Measurements from ENCODE around the gene UGT1A9. TPM values are rescaled to one million over a fixed set of nuclear protein-coding genes. Genes with fewer than 3 reads are reported as not detected.
"Not testable (repeated sequence)": the region's sequence is repeated elsewhere in the genome, so short reads cannot be mapped to it uniquely, and the experiment has no call there.

The UGT1A9 gene
- total RNA-seq (not detected), polyA plus RNA-seq (not detected)
- long read RNA-seq, donor 1, result 0 reads
- long read RNA-seq, donor 2, result 0 reads

DNA sequence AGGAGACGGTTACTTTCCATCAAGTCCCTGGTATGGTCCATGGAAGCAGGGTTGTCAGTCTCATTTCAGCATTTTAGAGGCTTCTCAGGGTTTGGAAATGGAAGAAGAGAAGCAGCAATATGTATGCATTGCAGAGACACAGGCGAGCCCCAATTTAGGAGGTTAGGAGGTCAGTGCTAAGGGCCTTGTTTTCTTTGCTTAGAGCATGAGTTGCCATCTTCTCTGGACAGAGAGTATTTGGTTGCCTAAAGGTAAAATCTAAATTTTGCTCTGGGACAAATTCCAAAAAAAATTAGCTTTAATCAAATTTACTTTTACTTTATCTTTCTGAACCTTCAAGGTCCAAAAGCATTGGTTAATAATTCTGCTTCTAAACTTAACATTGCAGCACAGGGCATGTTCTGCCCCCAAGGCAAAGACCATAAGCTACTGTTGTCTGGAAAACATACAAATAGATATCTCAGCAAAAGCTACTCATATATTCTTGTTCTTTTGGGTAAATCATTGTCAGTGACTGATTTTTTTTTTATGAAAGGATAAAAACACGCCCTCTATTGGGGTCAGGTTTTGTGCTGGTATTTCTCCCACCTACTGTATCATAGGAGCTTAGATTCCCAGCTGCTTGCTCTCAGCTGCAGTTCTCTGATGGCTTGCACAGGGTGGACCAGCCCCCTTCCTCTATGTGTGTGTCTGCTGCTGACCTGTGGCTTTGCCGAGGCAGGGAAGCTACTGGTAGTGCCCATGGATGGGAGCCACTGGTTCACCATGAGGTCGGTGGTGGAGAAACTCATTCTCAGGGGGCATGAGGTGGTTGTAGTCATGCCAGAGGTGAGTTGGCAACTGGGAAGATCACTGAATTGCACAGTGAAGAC, at the start of gene UGT1A9:
Gene UGT1A9, plus strand, starts transcription at position 609 of the 872 bp plus-strand sequence. Its CDS starts 37 bp downstream, at position 646.
- Histone ChIP-seq H3K36me3 (ENCODE audit: insufficient read depth in 1 of 2, low read depth in 1 of 2) (no peaks in the 10 kb centered on the region), H3K9me3 (no peaks in the 10 kb centered on the region), H3K27me3 (ENCODE audit: insufficient read depth in 3 of 3, low read length in 2 of 3) (no peaks in the 10 kb centered on the region), H3K4me3 (no peak within 1 kb of the TSS), H3K27ac (no peak within 1 kb of the TSS), H3K4me1 (no peaks in the 10 kb centered on the region)
- intact Hi-C loops (cut with DNase I), result no loop called here
- TF ChIP-seq, protein P1, sequence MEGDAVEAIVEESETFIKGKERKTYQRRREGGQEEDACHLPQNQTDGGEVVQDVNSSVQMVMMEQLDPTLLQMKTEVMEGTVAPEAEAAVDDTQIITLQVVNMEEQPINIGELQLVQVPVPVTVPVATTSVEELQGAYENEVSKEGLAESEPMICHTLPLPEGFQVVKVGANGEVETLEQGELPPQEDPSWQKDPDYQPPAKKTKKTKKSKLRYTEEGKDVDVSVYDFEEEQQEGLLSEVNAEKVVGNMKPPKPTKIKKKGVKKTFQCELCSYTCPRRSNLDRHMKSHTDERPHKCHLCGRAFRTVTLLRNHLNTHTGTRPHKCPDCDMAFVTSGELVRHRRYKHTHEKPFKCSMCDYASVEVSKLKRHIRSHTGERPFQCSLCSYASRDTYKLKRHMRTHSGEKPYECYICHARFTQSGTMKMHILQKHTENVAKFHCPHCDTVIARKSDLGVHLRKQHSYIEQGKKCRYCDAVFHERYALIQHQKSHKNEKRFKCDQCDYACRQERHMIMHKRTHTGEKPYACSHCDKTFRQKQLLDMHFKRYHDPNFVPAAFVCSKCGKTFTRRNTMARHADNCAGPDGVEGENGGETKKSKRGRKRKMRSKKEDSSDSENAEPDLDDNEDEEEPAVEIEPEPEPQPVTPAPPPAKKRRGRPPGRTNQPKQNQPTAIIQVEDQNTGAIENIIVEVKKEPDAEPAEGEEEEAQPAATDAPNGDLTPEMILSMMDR (IDR thresholded peaks at IDR 0.05), result no peak
- ATAC-seq (no peak), DNase-seq (no peak)
- WGBS, 3 donors, result 73 to 84% (median 84%) methylated on average over 5 of the region's 5 CpGs

DNA sequence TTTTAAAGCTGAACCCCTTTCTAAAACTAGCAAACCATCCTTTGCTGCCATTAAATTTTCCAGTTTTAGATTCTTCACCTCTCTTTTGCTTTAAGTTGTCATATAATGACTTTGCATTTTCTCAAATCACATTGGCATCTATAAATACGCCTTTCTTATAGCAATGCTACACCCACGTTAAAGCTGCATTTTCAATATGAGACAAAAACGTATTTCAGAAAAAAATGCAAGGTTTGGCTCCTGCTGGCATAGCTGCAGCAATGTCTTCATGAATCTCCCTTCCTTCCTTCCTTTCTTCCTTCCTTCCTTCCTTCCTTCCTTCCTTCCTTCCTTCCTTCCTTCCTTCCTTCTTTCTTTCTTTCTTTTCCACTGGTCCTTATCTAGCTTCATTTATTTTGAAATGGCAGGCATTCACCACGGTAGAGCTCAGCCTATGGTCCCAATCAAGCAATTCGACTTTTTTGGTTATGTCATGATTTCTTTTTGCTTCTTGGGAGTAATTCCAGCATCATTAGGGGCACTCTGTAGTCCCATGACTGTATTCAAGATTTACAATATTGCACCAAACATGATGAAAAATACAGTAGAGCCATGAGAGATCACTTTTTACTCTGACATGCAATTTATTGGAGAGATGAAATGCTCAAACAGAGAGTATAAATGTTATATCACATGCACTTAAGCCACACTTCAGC, 44.2 kb upstream of the UGT1A9 start:
- no peak overlapping the region for H3K27ac ChIP-seq
- 57 to 66% (median 61%) methylated on average over 5 of the region's 5 CpGs for WGBS, 3 donors
- no peak overlapping the region for H3K4me3 ChIP-seq
- TF ChIP-seq, protein P1 (IDR thresholded peaks at IDR 0.05), result no peak
- H3K27me3 ChIP-seq (ENCODE audit: insufficient read depth in 3 of 3, low read length in 2 of 3), result peaks cover 0 to 4% (median 0%) of the 10 kb centered on the region in 3 donors
- H3K4me1 ChIP-seq, result no peaks in the 10 kb centered on the region
- peaks cover 5% of the 10 kb centered on the region for H3K9me3 ChIP-seq
- no peaks in the 10 kb centered on the region for H3K36me3 ChIP-seq (ENCODE audit: insufficient read depth in 1 of 2, low read depth in 1 of 2)
- DNase-seq, result no peak
- no peak for ATAC-seq
- intact Hi-C loops (cut with DNase I), result no loop called here

DNA sequence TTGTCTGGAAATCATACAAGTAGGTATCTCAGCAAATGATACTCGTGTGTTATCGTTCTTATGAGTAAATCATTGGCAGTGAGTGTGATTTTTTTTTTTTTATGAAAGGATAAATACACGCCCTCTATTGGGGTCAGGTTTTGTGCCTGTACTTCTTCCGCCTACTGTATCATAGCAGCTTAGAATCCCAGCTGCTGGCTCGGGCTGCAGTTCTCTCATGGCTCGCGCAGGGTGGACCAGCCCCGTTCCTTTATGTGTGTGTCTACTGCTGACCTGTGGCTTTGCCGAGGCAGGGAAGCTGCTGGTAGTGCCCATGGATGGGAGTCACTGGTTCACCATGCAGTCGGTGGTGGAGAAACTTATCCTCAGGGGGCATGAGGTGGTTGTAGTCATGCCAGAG, 35.4 kb upstream of the UGT1A9 start, which contains the start of gene UGT1A10:
Gene UGT1A10, plus strand, starts transcription at position 143 of the 400 bp plus-strand sequence. Its CDS starts 75 bp downstream, at position 218.
- intact Hi-C loops (cut with DNase I); H3K9me3 ChIP-seq; DNase-seq; H3K4me1 ChIP-seq; ATAC-seq; H3K27me3 ChIP-seq (ENCODE audit: insufficient read depth in 3 of 3, low read length in 2 of 3); H3K36me3 ChIP-seq (ENCODE audit: insufficient read depth in 1 of 2, low read depth in 1 of 2); H3K4me3 ChIP-seq; H3K27ac ChIP-seq: not testable (repeated sequence)
- 80 to 83% (median 81%) methylated on average over 10 of the region's 10 CpGs for WGBS, 3 donors

DNA sequence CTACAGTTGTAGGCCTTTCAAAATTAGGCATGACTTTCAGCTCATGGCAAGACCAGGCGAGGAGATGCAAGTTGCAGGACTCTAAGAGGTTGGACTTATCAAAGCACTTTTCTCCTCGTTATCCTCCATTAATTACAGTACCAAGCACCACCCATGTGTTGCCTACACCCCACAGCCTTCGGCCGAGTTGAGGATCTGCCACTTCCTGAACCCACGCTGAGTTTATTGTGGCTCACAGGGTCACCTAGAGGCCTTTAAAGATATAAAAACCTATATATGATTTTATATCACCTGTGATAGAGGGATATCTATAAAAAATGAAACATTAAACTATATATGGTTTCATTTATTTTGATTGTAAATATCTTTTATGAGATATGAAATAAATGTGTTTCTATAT, 32.9 kb upstream of the UGT1A9 start:
- intact Hi-C loops (cut with DNase I), result no loop called here
- no peak for DNase-seq
- H3K27me3 ChIP-seq (ENCODE audit: insufficient read depth in 3 of 3, low read length in 2 of 3), result no peaks in the 10 kb centered on the region
- H3K27ac ChIP-seq, result no peak overlapping the region
- TF ChIP-seq, protein P1 (IDR thresholded peaks at IDR 0.05), result no peak
- no peak overlapping the region for H3K4me3 ChIP-seq
- no peaks in the 10 kb centered on the region for H3K4me1 ChIP-seq
- no peaks in the 10 kb centered on the region for H3K9me3 ChIP-seq
- ATAC-seq, result no peak
- H3K36me3 ChIP-seq (ENCODE audit: insufficient read depth in 1 of 2, low read depth in 1 of 2), result no peaks in the 10 kb centered on the region
- 59 to 72% (median 64%) methylated on average over 5 of the region's 5 CpGs for WGBS, 3 donors

DNA sequence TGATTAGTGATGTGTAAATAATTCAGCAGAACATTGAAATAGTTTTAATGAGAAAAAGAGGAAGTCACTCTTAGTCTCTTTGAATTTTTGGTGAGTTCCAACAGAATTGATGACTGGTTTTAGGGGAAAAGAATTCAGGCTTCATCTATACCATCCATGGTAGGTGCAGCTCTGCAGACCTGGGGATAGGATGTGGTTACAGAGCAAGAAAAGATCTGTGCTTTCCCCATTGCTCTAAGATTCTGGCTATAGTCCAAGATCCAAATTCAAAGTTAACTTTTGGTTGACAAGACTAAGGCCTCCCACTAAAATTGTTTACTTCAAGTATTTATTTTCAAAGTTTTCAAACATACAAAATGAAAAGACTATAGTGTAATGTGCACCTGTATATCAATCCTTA, 31.8 kb upstream of the UGT1A9 start:
- no peak overlapping the region for H3K4me3 ChIP-seq
- H3K36me3 ChIP-seq (ENCODE audit: insufficient read depth in 1 of 2, low read depth in 1 of 2), result no peaks in the 10 kb centered on the region
- TF ChIP-seq, protein P1 (IDR thresholded peaks at IDR 0.05), result no peak
- H3K27ac ChIP-seq, result no peak overlapping the region
- DNase-seq, result no peak
- no peaks in the 10 kb centered on the region for H3K9me3 ChIP-seq
- no peaks in the 10 kb centered on the region for H3K27me3 ChIP-seq (ENCODE audit: insufficient read depth in 3 of 3, low read length in 2 of 3)
- H3K4me1 ChIP-seq, result no peaks in the 10 kb centered on the region
- intact Hi-C loops (cut with DNase I), result no loop called here
- ATAC-seq, result no peak
